A549 (cell line): Measurements from ENCODE around the gene TRIO.

Source experiments
- BCL3 ChIP-seq: fragments of >200 bp; sonication (Bioruptor Twin); formaldehyde crosslinking; IDR thresholded peaks from 3 replicates; pipeline ENCODE4 v1.6.1; 2016
- CEBPB ChIP-seq, 2 experiments: fragments of >200 bp in 1 of 2; sonication (Bioruptor Twin) in 1 of 2; formaldehyde crosslinking in 1 of 2; IDR thresholded peaks; 2 replicates each; pipeline ENCODE4 v1.6.1; 2012 to 2016
- CHD2 ChIP-seq: fragments of 150-350 bp; IDR thresholded peaks from 2 replicates; pipeline ENCODE4 v1.6.1; 2014; ENCODE audit warnings: low read length; ENCODE audit not compliant: partially characterized antibody
- CHD4 ChIP-seq: fragments of 200-600 bp; sonication (generic); IDR thresholded peaks from 2 replicates; pipeline ENCODE4 v1.6.1; 2016; ENCODE audit warnings: antibody characterized with exemption, mild to moderate bottlenecking, borderline replicate concordance
- CTCF ChIP-seq: fragments of >200 bp; sonication (Bioruptor Twin); formaldehyde crosslinking; IDR thresholded peaks from 3 replicates; pipeline ENCODE4 v1.5.1; 2016
- KDM1A ChIP-seq: fragments of 200-600 bp; sonication (generic); IDR thresholded peaks from 2 replicates; pipeline ENCODE4 v1.6.1; 2016; ENCODE audit warnings: low read depth, mild to moderate bottlenecking
- MAZ ChIP-seq: fragments of 150-350 bp; IDR thresholded peaks from 2 replicates; pipeline ENCODE4 v1.6.1; 2014; ENCODE audit warnings: antibody characterized with exemption, low read depth, low read length, borderline replicate concordance
- POLR2A ChIP-seq: IDR thresholded peaks from 2 replicates; pipeline ENCODE4 v1.6.1; 2012; ENCODE audit warnings: mild to moderate bottlenecking, low read length
- RAD21 ChIP-seq, 2 experiments: fragments of >200 bp in 1 of 2; sonication (Bioruptor Twin) in 1 of 2; formaldehyde crosslinking in 1 of 2; IDR thresholded peaks in 1 of 2; conservative IDR thresholded peaks in 1 of 2; 2 replicates in 1 of 2; 3 replicates in 1 of 2; pipeline ENCODE4 v1.6.1; 2012 to 2018; ENCODE audit warnings: inconsistent platforms in 1 of 2
- REST ChIP-seq: fragments of 200-600 bp; sonication (generic); IDR thresholded peaks from 2 replicates; pipeline ENCODE4 v1.6.1; 2016; ENCODE audit warnings: antibody characterized with exemption, mild to moderate bottlenecking, moderate library complexity
- RNF2 ChIP-seq: fragments of 200-600 bp; sonication (generic); IDR thresholded peaks from 2 replicates; pipeline ENCODE4 v1.6.1; 2016; ENCODE audit warnings: low read depth, mild to moderate bottlenecking, antibody characterized with exemption, moderate library complexity, borderline replicate concordance
- SREBF2 ChIP-seq: fragments of 450-650 bp; IDR thresholded peaks from 2 replicates; pipeline ENCODE4 v1.6.1; 2014; ENCODE audit warnings: mild to moderate bottlenecking, moderate library complexity

DNA sequence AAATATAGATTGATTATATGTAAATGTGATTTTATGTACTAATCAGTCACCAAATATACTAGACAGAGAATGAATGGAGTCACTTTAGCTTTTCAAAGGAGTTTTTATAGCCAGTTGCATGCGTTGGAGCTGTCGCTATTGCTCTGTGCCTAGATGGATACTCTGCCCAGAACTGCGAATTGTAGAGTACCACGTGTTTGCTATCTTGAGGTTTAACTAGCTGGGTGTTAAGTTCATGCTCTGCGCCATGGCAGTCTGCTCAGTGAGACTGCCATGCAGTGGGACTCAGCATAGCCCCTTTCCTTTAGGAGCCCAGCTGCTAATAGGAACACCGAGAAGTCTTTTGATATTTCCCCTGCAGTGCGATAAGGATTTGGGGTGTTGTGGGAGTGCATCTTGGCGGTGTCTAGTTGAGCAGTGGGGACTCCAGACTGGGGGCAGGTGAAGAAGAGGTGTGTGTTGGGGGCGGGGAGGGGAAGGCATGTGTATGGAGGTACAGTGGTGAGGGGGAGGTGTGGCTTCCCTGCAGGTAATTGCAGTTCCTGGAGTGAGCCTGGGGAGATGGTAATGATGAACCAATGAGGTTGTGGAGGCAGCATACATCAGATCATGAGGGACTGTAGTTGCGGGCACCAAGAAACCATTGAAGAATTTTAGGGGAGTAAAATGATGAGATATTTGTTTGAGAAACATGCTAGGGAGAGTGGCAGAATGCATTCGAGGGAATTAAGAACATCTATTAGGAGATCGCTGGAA is 118.9 kb downstream of the TRIO start:
- no peak for TF ChIP-seq CTCF
- no peak for TF ChIP-seq KDM1A
- no peak for TF ChIP-seq REST
- no peak for TF ChIP-seq CHD4
- TF ChIP-seq SREBF2: no peak
- no peak for TF ChIP-seq RAD21 (conservative IDR thresholded peaks at IDR 0.05 in 1 of 2, IDR thresholded peaks at IDR 0.05 in 1 of 2)
- no peak for TF ChIP-seq CEBPB (IDR thresholded peaks at IDR 0.05)
- no peak for TF ChIP-seq BCL3
- TF ChIP-seq CHD2: no peak
- no peak for TF ChIP-seq RNF2
- no peak for TF ChIP-seq MAZ
- no peak for TF ChIP-seq POLR2A
